GM21786 (cell line): ENCODE results near the gene MRPS15.
"Not testable (repeated sequence)": the region's sequence is repeated elsewhere in the genome, so short reads cannot be mapped to it uniquely, and the experiment has no call there.

Experiments
- ATAC-seq: cut with Tn5 transposase; IDR thresholded peaks from one replicate; pipeline ENCODE4 v1.9.1; 2021; ENCODE audit not compliant: unreplicated experiment

Gene MRPS15

DNA sequence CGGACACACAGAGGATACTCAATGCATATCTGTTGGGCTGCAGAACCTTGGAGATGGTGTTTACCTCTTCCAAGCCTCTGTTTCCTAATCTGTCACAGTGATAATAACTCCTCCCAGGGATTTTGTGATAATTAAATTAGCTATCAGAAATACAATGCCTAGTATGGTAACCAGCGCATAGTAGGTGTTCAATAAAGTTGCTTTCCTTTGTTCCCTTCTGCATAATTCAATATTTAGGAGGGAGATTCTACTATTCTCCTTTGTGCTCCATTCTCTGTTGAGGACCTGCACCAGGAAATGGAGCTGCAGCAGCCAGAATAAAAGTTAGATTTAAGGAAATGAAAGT lies 21.9 kb upstream of the MRPS15 start:
- no peak for ATAC-seq

DNA sequence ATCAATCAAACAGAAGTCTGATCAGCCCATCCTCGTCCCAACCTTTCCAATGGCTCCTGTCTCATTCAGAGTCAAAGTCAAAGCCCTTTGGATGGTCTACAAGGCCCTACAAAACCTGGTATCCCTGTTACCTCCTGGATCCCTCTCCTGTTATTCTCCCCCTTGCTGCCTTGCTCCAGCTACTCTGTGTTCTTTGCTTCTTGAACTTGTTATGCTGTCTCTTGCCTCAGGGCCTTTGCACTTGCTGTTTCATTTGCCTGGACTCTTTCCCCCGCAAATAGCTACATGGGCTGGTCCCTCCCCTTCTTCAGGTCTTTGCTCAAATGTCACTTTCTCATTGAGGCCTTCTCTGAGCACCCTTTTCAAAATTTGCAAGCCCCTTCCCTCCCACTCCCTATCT lies 19.9 kb upstream of the MRPS15 start:
- no peak for ATAC-seq

DNA sequence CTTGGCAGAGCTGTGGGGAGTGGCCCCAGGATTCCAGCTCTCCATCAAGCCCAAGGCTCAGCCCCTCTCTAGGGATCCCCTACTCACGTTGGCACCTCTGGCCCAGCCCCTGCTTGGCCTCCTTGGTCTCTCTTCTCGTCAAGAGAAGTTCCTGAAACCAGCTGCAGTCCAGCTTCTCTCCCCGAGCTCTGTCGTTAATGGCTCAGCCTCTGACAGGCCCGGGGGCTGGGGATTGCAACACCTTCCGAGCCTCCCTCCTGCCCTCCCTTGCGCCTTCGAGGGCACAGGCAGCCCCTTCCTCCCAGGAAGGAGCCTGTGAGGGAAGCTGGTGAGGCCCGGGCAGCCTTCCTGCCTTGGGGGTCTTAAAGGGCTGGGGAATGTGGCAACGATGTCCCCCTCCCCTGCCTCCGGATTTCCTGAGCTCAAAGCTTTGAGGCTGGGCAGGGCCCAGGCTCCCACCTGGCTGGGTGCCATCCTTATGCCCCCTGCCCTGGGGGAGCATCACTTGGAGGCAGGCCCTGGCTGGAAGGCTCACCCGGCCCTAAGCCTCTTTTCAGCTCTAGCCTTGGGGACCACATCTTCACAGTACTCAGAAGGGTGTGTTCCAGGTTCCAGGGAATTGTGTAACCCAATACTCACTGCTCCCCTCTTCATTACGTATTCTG lies 18.7 kb upstream of the MRPS15 start, which contains the start of gene CSF3R:
Gene CSF3R (minus strand): TSS at position 190 of the 665 bp plus-strand sequence. CDS start 3,417 bp downstream, outside the sequence.
- no peak for ATAC-seq

DNA sequence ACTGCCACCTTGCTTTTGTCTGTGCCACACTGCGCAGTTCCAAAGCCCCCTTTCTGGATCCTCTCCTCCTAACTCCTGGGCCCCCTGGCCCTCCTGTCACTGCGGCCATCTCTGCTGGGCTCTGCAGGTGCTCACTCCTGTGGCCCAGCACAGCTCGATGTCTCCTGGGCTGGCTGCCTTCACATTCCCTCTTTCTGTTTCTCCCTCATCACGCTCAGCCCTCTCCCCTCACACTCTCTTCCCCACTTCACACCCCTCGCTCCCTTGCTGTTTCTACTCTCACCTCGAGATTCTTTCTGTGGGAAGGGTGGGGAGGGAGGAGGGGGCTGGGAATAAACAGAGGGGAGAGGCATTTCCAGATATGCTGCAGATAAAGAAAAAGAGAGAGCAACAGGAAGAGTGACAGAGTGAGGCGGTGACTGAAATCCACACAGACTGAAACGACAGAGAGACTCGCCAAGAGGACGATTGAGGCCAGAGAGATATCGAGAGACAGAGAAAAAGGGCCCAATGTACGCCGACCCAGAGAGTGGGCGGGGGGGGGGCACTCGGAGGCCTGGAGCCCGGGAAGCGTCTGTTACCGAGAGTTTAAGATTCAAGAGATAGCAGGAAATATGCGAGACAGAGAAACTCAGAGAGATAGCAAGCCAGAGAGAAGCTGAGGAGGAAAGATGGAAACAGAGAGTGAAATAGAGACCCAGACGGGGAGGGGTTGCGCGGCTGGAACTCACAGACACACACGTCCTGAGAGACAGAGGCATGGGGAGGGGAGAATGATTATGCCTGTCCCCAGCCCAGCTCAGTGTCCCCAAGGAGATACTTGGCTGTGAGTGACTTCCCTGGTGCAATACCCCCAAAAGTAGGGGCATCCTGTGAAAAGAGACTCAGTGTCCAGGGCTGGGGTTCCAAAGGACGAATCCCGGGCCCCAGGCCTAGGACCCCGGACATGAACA lies 17.9 kb upstream of the MRPS15 start:
- ATAC-seq = no peak

DNA sequence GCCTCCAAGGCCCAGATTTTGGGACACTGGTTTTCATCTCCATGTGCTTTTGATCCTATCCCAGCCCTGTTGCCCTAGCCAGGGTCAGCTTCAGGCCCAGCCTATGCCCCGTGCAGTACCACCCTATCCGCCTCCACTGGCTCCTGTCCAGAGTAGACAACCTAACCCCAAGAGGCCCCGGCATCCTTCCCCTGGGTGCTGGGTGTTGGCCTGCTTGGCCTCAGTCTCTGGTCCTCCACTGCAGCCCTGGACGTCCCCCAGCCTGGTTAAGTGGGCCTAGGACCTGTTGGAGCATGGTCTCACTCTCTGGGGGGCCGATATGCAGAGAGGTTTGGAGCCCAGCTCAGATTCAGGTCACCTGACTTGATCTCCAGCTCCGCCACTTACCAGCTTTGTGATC lies 16.9 kb upstream of the MRPS15 start:
- no peak for ATAC-seq

DNA sequence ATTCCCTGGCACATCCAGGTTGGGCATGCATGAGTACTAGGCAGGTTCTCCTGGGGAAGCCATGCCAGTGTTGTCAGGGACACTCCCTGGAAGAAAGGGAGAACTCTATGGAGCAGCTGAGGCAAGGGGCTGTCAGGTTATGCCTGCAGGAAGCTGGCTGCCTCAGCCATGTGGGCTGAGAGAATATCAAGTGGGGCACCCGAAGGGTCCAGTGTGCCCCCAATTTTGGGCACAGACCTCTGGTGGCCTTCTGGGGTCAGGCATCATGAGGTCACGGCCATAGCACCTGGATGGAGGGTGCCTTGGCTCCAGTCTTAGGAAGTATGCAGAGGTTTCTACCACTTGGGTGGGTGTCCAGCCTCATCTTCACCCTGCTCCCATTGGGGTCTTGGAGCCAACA lies 16.0 kb upstream of the MRPS15 start:
- ATAC-seq = no peak

DNA sequence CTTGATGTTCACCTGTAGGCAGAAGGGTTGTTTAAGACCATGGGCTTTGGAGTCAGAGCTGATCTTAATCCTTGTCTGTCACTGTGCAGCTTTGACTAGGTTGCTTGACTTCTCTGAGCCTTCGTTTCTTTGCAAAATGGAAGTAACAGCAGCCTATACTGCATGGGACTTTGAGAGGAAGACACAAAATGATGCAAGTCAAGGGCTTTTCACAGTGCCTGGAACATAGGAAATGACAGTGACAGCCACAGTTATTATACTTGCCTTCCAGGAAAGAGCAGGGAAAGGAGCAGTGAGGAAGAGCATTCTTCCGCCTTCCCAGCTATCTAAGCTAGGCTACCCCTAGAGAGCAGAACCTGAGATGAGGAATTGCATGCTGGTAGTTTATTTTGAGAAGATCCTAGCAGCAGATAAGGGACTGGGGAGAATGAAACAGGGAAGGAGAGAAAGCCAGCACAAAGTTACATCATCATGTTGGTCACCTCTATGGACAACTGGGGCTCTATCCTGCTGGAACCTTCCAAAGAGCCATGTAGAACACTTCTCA lies 15.4 kb upstream of the MRPS15 start:
- ATAC-seq = no peak

DNA sequence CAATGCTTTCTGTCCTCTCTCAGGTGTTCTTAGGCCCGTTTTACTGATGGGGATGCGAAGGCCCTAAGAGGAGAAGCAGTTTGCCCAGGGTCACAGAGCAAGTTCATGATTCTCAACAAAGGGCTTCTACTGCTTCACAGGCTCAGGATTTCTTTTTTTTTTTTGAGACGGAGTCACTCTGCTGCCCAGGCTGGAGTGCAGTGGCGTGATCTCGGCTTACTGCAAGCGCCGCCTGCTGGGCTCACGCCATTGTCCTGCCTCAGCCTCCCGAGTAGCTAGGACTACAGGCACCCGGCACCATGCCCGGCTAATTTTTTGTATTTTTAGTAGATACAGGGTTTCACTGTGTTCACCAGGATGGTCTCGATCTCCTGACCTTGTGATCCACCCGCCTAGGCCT lies 13.4 kb upstream of the MRPS15 start:
- not testable (repeated sequence) for ATAC-seq

DNA sequence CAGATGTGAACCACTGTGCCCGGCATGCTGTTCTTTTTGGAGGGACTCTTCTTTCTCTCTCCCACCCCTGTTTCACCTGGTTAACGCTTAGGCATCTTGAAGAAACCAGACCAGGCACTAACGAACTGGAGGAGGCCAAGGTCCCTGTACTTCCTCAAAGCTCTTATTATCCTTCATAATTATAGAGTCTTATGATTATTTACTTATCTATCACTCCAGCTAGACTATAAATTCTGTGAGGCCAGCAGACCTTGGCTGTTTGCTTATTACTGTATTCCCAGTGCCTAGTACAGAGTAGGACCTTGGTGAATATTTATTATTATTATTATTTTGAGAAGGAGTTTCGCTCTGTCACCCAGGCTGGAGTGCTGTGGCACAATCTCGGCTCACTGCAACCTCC lies 12.8 kb upstream of the MRPS15 start:
- ATAC-seq = no peak

DNA sequence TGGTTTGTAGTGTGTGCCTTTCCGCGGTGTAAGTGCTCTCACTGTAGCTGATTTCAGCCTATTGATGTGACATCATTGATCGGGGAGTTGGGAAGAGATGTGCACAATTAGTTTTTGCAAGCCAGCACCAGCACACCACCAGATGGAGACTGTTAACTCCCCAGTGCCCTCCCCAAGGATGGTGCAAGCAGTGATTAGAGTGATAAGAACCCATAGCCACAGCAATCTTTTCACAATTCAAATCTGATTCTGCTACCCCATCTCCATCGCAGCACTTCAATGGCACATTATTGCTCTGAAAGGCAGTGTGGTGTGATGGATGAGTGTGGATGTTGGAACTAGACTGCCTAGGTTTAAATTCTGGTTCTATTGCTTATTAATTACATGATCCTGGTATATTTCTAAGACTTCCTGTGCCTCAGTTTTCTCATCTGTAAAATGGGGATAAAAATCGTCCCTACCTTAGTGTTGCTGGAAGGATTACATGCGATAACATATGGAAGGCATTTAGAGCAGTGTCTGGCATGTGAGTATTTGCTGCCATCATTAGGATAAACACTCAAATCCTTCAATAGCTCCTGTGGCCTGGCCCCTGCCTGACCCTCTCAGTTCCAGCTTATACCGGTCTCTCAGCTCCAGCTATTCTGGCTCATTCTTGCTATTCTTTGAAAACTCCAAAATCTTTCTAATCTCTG lies 11.9 kb upstream of the MRPS15 start:
- no peak for ATAC-seq

DNA sequence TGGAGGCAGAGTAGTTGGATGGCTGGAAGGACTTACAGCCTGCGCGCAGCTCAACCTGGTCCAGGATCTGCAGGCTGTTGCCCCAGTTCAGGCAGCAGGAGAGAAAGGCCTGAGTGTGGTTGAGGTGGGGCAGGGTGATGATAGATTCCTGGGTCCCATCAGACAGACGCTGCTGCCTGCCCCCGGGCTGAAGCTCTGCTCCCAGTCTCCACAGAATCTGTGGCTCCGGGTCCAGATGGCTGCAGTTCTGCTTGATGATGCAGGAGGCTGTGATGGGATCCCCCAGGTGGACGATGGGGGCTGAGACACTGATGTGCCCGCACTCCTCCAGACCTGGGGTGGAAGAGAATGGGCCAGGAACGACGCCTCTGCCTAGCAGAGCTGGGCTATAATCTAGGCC lies 11.2 kb upstream of the MRPS15 start:
- ATAC-seq = no peak

DNA sequence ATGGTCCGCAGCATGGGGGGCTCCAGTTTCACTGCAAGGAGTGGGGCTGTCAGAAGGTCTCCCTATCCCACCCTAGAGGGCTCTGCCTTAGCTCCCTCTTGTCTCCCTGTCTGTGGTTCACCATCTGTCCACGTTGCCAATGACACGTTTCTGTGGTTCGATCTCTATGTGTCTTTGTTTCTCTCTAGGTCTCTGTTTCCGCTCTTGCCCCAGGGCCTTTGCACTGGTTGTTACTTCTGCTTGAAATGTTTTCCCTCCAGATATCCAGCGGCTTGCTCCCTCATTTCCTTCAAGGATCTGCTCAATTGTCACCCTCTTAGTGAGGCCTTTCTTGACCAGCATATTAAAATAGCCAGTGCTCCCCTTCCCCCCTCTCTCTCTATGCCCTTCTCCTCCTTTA lies 8.5 kb upstream of the MRPS15 start:
- no peak for ATAC-seq

DNA sequence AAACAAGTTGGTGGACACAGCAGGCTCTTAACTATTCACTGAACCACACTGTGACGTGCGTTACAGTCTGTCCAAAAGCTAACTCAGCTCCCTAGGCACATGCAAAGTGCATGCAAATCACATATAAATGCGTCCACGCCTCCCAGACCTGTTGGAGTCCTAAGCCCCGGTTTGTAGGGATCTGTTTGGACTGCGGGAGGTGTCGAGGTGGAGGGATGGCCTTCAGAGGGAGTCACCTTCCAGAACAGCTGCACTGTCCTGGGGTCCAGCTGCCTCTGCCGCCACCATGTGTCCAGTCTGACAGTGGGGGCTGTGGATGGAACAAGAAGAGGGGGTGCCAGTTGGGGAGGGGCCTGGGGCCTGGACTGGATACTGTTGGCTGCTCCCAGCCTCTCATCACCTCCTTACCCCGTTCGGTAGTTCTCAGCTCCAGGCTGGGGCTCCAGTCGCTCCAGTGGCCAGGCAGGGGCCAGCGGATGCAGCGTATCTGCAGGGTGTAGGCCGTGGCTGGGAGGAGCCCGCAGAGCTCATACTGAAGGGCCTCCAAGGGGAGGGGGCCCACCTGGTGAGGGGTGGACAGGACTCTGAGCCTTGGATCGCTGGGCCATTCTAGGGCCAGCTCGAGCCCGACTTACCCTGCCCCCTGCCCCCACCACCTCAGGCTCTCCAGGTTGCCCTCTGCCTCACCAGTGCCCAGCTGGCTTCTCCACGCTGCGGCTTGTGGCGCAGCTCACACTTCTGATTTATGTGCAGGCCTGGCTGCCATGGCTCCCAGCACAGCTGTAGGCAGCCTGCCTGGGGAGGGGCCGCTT lies 7.9 kb upstream of the MRPS15 start:
- ATAC-seq = no peak

DNA sequence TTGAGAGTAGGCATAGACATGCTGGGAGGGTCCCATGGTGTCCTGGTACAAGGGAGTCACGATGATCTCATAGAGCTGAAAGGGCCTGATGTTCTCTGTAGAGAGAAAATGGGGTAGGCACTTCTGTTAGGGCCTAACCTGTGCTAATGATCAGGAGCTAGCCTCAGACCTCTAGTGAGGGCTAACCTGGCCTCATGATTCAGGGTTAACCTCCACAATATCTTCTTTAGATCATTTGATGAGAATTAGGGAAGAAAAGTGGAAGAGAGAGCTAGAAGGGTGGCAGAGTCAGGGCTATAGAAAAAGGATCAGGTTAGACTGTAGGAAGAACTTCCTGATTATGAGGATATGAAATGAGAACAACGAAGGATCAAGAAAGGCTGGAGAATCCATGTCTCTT lies 5.0 kb upstream of the MRPS15 start:
- no peak for ATAC-seq

DNA sequence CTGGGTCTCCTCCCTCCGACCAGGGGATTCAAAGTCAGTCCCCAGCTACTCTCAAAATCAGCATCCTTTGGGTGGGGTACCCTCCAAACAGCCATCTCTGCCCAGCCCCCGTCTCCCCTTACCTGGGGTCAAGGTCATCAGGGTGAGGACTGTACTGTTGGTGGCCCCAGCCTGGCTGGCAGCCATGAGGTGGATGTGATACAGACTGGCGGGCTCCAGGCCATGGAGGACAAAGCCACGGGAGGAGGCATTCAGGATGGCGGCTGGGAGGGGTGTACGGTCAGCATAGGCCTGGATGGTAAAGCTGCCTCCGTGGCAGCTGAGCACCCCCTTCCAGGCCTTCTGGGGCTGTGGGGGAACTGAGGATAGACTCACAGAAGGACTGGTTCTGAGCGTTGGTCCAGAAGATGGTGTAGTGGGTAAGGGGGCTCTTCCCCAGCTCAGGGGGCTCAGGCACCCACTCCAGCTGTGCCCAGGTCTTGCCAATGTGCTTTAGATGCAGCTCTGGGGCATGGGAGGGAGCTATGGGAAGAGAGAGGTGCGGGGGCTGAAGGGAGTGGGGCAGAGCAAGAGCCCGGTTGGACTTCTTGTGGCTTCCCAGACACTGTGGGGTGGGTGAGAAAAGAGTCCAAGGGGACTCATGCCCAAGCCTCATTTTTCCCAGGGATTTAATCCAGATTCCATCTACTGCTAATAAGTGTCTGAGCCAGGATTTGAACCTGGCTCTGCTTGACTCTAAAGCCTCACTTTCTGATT lies 3.7 kb upstream of the MRPS15 start:
- ATAC-seq = no peak

DNA sequence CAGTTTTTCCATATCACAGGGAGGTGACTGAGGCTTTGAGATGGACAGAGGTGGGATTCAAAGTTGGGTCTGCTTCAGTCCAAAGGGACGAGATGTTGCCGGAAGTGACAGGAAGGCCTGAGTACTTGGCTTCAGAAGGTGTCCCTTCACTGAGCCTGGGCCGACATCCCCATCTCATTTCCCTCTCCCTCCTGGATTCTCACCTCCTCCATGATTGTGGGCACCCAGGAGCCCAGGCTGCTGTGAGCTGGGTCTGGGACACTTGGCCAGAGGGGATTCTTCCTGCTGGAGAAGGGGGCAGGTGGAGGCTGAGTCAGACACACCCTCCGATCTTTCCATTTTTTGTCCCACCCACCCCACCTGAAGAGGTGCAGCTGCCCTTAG lies 2.8 kb upstream of the MRPS15 start:
- no peak for ATAC-seq

DNA sequence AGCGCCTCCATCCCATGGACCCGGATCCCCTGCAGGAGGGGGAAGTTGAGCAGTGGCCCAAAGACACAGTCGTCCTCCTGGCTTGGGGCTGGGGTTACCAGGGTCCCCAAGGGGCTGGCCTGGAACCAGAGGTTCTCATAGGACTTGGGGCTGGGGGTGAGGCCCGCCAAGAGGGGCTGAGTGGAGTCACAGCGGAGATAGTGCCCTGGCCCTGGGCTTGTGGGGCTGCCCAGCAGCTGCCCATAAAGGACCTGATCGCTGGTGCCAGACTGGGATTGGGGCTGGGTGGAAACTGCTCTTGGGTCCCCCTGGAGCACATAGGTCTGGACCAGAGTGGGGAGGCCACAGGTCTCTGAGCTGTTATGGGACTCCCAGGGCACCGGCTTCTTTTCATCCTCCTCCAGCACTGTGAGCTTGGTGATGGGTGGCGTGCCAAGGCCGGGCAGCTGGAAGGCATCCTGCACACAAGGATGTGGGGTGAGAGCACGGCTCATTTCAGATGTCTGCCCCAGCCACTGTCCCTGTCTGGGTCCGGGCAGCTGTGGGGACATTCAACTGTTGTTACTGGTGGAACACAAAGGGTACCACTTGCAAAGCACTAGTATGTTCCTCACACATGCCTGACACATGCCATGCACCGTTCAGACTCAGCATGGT lies 2.3 kb upstream of the MRPS15 start:
- ATAC-seq = no peak

DNA sequence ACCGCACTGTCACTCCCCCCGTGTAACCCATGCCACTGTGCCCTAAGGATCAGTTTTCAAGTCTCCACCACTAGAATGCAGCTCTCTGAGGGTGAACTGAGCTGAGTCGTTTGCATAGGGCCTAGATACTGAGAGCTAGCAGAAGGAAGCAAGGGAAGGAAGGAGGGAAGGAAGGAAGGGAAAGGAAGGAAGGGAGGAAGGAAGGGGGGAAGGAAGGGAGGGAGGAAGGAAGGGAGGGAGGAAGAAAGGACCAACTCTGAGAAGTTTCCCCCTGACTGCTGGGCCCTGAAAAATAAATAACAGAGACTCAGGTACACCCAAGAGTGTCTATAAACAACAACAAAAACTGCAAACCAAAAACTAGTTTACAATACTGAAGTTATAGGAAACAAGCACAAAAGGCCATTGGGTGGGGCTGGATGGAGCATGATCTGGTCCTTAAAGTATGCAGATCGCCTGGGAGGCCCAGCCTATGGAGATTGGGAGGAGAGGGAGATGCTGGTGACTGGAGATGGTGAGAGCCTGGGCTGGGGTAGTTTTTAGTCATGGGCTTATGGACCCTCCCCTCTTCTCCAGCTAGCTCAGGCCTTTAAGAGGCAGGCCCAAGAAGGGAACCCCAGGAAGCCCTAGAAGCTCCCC lies 1.7 kb upstream of the MRPS15 start:
- ATAC-seq = no peak
